ENCODE measurements around the gene RUBCNL. TPM values are rescaled to one million over a fixed set of nuclear protein-coding genes. Genes with fewer than 3 reads are reported as not detected.

RUBCNL gene
- total and polyA plus RNA-seq, 2 donors (not counting 3 experiments of a cell fraction or from before 2014, with no cell fraction given): not detected

GRCh38 chr13:46354156-46355087, 32.6 kb downstream of the RUBCNL start:
- DNase-seq (ENCODE audit: low read depth, low spot score) (peak; percentile 14), FAIRE-seq (no peak)
- Histone ChIP-seq H3K4me3 (replicated peaks in 1 of 3; ENCODE audit: insufficient read depth in 1 of 3, low read depth in 1 of 3, low read length in 3 of 3) (no peak overlapping the region), H3K9ac (replicated peaks; ENCODE audit: extremely low read depth, insufficient read depth, low read length) (no peak overlapping the region), H2AFZ (ENCODE audit: low read depth, low read length) (no peak overlapping the region), H3K9me3 (replicated peaks; ENCODE audit: control insufficient read depth, insufficient read depth, low read length) (no peaks in the 10 kb centered on the region), H3K4me2 (ENCODE audit: insufficient read depth, low read length) (peak overlapping the region; percentile 6), H3K79me2 (ENCODE audit: control insufficient read depth, insufficient read depth, low read length) (no peaks in the 10 kb centered on the region), H3K27me3 (ENCODE audit: control insufficient read depth in 2 of 2, insufficient read depth in 2 of 2, low read length in 2 of 2) (no peaks in the 10 kb centered on the region), H3K27ac (ENCODE audit: insufficient read depth, low read depth, low read length) (peak overlapping the region; percentile 3), H4K20me1 (replicated peaks; ENCODE audit: control insufficient read depth, extremely low read depth, insufficient read depth, low read length) (no peaks in the 10 kb centered on the region), H3K4me1 (ENCODE audit: control insufficient read depth, extremely low read depth, insufficient read depth, low read length) (no peaks in the 10 kb centered on the region), H3K9me1 (replicated peaks; ENCODE audit: control insufficient read depth, extremely low read depth, insufficient read depth, low read length) (no peaks in the 10 kb centered on the region), H3K36me3 (ENCODE audit: control insufficient read depth in 2 of 2, extremely low read depth in 1 of 2, insufficient read depth in 2 of 2, low read length in 2 of 2) (no peaks in the 10 kb centered on the region)
- dilution Hi-C loops (cut with MboI; ENCODE audit: extremely low pct_ligation_motif_present, low sequenced_read_pairs) (no loop called here), intact Hi-C loops (cut with micrococcal nuclease) (no loop called here)
- CTCF ChIA-PET: interaction anchor here (1.0 to 1.5 kb wide), 3 partner anchors 9 to 205 kb away, joined by 3 read pairs; no protein-coding TSS in a partner anchor
- peak; percentile 61 for TF ChIP-seq FOS (IDR thresholded peaks at IDR 0.05; ENCODE audit: borderline replicate concordance, insufficient read depth, low read length)
- TF ChIP-seq JUN (IDR thresholded peaks at IDR 0.05; ENCODE audit: borderline replicate concordance, insufficient read depth, insufficient read length, low read depth): peak; percentile 73
- TF ChIP-seq CTCF (IDR thresholded peaks at IDR 0.05; ENCODE audit: extremely low read depth in 1 of 2, insufficient read depth in 1 of 2, low read depth in 1 of 2, low read length in 2 of 2): no peak
- TF ChIP-seq GATA2 (IDR thresholded peaks at IDR 0.05; ENCODE audit: insufficient read depth, insufficient read length, low read depth, low read length): no peak
- POLR2A ChIA-PET: no interaction called here
- BruUV-seq (replicated peaks): no TSS peak
